HCT116 (cell line): Measurements from ENCODE around the gene ANKRD10.

ENCODE experiments used
- JUND ChIP-seq: IDR thresholded peaks from 2 replicates; pipeline ENCODE4 v1.6.1; 2012
- POLR2A ChIP-seq: IDR thresholded peaks from 2 replicates; pipeline ENCODE4 v1.7.0; 2011; ENCODE audit warnings: borderline replicate concordance; ENCODE audit not compliant: insufficient read depth, insufficient read length; ENCODE audit errors: extremely low read depth
- TF ChIP-seq, protein P1 (sequence below), 3 experiments: fragments of 200-600 bp in 1 of 3; sonication (generic) in 1 of 3; IDR thresholded peaks in 2 of 3; conservative IDR thresholded peaks in 1 of 3; 2 replicates each; pipeline ENCODE4 v1.5.1; 2012 to 2017; ENCODE audit warnings: low read depth in 2 of 3, low read length in 2 of 3, antibody characterized with exemption in 1 of 3, borderline replicate concordance in 1 of 3, control low read depth in 1 of 3, mild to moderate bottlenecking in 1 of 3, mixed read lengths in 1 of 3, mixed run types in 1 of 3, moderate library complexity in 1 of 3; ENCODE audit not compliant: insufficient read depth in 1 of 3

DNA sequence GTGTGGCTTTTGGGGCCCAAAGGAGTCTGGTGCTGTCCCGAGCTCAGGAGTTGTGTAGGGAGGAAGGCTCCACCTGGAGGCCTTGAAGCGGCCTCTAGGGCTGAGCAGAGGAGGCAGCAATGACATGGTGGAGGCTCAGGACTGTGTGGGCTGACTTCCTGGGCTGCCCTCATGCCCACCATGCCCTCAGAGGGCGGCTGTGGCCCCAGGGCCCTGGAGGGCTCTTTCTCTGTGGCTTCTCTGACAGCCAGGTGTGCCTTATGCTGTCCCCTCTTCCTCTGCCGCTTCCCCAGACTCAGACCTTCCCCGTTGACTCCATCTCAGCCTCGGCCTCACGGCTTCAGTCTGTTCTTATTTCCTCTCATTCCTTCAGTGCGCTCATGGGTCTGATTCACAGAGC is 35.5 kb upstream of the ANKRD10 start:
- TF ChIP-seq JUND (no peak), POLR2A (no peak)
- TF ChIP-seq, protein P1, sequence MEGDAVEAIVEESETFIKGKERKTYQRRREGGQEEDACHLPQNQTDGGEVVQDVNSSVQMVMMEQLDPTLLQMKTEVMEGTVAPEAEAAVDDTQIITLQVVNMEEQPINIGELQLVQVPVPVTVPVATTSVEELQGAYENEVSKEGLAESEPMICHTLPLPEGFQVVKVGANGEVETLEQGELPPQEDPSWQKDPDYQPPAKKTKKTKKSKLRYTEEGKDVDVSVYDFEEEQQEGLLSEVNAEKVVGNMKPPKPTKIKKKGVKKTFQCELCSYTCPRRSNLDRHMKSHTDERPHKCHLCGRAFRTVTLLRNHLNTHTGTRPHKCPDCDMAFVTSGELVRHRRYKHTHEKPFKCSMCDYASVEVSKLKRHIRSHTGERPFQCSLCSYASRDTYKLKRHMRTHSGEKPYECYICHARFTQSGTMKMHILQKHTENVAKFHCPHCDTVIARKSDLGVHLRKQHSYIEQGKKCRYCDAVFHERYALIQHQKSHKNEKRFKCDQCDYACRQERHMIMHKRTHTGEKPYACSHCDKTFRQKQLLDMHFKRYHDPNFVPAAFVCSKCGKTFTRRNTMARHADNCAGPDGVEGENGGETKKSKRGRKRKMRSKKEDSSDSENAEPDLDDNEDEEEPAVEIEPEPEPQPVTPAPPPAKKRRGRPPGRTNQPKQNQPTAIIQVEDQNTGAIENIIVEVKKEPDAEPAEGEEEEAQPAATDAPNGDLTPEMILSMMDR (IDR thresholded peaks at IDR 0.05 in 2 of 3, conservative IDR thresholded peaks at IDR 0.05 in 1 of 3; ENCODE audit: borderline replicate concordance in 1 of 3, insufficient read depth in 1 of 3, low read depth in 2 of 3, low read length in 2 of 3): no peak
